Jurkat, Clone E6-1 (cell line): ENCODE data around the gene CDH7.

Experiments used
- DNase-seq: peaks from one replicate; pipeline ENCODE4 v3.0.0-alpha.2; 2011; ENCODE audit warnings: low read depth, low spot score
- H3K4me3 ChIP-seq: 2 replicates; pipeline ENCODE4 v1.5.1; 2011; ENCODE audit warnings: mild to moderate bottlenecking, low read length, control low read depth, moderate library complexity

The CDH7 gene

DNA sequence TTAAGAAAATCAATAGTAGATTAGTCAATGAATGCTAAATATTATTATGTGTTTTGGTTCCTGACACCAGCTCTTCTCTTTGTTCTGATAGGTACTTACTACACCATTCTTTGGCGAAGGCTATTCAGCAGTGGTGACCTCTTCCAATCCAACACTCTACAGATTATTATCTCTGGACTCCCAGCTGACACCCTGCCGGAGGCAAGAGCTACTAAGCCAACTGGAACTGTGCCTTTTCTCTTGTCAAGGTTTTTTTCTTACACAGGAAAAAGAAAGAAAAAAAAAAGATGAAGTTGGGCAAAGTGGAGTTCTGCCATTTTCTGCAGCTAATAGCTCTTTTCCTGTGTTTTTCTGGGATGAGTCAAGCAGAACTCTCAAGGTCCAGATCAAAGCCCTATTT lies 11.7 kb downstream of the CDH7 start:
- no peak for DNase-seq

DNA sequence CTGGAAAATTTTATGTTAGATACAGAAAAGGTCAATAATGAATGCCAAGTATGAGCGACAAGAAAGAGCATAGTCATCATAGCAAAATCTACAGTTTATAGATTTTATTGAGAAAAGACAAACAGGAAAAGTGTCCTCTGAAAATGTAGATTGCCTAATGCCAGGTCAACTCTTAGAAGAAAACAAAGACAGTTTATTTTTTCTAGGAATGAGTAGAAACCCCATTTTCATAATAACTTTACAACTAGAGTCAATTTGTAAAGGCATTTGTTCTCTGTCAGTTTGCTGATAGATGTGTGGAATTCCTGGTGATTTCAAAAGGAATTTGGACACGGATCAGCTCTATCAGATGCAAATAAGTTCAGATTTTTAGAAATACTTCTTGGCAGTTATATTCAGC lies 16.6 kb downstream of the CDH7 start:
- DNase-seq, result no peak
- H3K4me3 ChIP-seq, result no peak overlapping the region

More for the DNA sequence above, 11.7 kb downstream of the CDH7 start:
- H3K4me3 ChIP-seq, result no peak overlapping the region

DNA sequence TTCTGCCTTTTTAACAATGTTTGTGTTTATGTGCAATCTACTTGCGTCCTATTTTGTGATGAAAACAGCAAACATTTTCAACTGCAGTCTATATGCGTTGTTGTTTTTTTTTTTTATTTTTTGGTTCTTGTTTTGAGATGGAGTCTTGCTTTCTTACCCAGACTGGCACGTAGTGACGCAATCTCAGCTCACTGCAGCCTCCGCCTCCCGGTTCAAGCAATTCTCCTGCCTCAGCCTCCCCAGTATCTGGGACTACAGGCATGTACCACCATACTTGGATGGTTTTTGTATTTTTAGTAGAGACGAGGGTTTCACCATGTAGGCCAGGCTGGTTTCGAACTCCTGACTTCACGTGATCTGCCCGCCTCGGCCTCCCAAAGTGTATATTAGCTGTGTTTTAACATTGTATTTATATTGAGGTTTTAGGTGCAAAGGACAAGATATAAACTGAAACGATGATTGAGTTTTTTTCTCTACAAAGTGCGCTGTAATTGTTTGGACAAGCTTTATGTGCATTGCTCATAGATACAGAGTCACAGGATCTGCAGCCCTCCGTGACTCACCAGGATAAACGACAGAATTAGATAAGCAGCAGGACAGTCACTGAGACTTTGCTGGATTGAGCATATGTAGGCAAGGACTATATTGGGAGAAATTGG lies 17.4 kb downstream of the CDH7 start:
- no peak for DNase-seq
- H3K4me3 ChIP-seq, result no peak overlapping the region

DNA sequence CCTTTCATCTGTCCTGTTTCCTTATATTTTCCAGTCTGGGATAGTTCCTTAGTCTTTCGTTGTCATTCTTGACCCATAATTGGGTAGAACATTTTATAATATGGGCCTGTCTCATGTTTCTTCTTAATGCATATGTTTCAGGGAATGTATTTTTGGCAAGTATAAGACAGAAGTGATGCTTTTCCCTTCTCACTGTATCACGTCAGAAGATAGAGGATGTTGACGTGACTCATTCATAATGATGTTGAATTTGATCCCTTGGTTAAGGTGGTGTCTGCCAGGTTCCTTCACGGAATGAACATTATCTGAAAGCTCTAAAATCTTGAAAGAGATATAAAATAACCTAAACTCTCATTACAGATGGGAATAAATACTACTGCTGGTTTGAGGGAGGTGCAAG lies 18.8 kb downstream of the CDH7 start:
- H3K4me3 ChIP-seq, result no peak overlapping the region
- no peak for DNase-seq

DNA sequence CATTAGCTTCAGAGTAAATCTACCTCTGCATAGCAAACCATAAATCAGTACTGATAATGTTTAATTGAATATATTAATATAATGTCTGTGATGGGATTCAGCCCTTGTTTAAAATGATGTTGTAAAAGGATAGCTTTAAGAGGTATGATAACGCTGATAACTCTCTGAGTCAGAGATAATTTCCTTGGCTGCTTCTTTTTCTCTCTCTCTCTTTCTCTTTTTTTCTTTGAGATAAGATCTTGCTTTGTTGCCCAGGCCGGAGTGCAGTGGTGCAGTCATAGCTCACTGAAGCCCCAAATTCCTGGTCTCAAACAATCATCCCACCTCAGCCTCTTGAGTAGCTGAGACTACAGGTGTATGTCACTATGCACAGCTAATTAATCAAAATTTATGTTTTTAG lies 35.7 kb downstream of the CDH7 start:
- no peak overlapping the region for H3K4me3 ChIP-seq
- no peak for DNase-seq

DNA sequence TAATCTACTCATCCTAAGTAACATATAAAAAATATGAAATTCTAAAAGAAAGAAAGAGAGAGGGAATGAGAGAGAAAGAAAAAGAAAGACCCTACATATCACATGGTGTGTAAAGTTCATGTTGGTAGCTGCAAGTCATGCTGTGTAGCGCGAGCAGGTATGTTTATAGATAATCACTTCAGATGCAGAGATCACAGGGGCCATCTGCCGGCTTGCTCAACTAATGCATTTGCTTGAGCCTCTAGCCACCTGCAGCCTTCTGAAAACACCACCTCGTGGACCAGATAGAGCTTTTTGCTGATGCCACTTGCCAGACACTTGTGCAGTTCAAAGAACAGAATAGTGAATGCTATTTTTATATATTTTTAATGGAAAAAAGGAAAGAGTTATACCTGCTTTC lies 37.6 kb downstream of the CDH7 start:
- H3K4me3 ChIP-seq, result no peak overlapping the region
- peak; percentile 1 for DNase-seq

DNA sequence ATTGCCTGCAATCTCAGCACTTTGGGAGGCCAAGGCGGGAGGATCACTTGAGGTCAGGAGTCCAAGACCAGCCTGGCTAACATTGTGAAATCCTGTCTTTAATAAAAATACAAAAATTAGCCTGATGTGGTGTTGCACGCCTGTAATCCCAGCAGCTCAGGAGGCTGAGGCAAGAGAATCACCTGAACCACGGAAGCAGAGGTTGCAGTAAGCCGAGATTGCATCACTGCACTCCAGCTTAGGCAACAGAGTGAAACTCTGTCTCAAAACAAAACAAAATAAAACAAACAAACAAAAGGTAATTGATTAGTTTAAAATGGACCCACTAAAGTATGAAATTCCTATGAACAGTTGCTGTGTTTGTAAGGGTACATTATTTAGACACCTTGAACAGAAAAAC lies 39.8 kb downstream of the CDH7 start:
- no peak overlapping the region for H3K4me3 ChIP-seq
- DNase-seq, result no peak

DNA sequence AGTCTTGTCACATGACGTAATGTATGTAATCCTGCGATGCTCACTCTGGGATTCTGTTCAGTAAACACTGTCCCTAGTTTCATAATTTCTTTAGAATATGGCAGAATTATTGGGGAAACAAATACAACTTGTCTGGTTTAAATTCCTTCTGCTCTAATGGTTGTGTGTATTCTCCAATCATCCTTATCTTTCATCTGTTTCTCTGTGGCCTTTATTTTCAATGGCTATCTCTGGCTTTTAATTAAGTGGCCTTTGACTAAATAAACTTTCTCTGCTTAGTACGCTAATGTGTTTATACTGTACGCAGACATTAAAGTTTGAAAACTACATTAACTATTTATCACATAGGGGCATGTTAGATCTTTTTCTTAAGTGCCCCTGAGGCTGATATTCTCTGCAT lies 40.9 kb downstream of the CDH7 start:
- no peak for DNase-seq
- no peak overlapping the region for H3K4me3 ChIP-seq

DNA sequence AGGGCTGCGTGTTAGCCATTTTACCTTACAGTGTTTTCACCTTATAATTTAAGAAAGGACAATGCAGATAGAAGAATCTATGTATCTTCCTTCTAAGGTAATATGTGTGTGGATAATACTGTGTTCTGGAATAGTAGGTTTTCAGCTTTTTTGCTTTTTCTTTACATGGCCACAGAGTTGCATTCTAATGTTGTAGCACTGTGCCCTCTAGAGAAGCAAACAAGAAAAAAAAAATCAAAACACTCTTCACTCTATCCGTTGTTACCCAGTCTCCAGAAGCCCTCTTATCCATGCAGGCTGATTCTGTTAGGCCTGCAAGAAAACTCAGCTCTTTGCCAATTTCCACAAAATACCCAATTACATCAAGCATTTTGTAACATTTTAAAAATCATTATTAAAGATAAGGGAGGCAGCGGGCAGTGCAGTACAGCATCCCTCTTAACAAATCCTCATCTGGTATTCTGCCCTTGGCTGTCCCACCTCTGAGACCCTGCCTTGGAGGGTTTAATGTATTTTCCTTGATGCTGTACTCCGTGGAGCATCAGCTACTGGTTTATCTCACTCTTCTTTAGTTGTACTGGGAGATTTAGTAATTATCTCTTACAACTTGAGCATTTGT lies 41.8 kb downstream of the CDH7 start:
- no peak overlapping the region for H3K4me3 ChIP-seq
- DNase-seq, result no peak

DNA sequence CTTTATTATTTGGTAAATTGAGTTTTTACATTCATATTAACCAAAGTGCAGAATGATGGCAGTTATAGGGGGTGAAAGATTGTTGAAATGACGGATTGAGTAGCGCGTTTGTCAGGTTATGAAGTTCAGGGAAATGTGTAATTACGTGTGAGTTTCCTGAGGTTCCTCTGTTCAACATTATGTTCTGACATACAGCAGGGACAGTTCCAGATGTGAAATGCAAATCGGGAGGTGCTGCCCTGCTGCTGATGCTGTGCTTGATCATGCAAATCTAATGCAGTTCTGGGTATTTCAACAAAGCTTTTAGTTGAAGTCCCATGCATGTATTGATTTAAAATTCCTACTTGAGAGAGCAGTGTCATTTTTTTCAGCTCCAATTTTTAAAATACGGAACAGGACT lies 57.9 kb downstream of the CDH7 start:
- no peak for DNase-seq
- H3K4me3 ChIP-seq, result no peak overlapping the region

DNA sequence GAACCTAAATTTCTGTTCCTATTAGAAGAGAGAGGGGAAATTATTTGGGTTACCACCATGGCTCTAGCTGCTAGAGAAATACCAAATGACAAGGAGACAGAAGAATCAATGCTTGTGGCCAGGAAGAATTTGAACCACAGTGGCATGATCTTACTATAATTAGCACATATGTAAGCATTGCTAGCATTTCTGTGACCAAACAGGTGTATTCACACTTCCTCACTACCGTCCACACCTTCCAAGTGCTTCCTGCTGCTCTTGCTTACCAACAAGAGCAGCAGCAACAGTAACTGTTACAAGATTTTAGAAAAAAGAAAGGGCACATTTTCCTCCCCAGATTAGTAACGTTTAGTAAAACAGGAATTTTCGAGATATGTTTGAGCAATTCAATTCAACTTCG lies 60.5 kb downstream of the CDH7 start:
- no peak overlapping the region for H3K4me3 ChIP-seq
- DNase-seq, result no peak

DNA sequence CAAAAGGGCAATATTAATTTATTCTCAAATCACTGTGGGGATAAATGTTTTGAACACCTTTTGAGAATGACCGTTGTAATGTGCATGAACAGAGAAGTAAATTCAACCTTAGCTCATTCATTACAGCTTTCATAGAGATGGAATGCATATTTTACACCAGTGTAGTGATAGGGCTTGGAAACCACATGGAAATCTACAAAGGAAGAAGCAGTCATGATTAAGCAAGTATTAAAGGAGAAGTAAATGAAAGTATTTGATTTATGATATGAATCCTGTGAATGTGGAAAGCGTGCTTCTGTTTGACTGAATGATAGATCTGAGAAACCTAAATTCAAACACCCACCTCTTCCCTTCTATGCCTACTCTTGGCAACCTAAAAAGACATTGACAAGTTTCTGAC lies 64.7 kb downstream of the CDH7 start:
- no peak for DNase-seq
- H3K4me3 ChIP-seq, result no peak overlapping the region

DNA sequence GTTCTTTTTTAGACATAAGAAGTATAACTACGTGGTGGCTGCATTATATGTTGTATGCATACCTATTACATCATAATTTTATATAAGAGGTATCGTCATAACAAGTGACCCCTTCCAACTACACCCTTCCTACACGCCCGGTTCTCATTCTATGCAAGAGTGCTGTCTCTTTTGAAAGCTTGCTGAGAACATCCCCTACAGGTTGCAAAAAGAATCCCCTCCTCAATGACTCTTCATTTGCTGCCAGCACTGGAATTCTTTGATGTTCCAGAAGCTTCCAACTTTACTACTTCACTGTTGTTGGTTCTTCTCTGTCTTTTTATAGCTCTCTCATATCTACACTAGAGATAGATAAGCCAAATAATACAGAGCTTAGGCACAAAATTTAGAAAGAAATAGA lies 66.4 kb downstream of the CDH7 start:
- no peak for DNase-seq
- no peak overlapping the region for H3K4me3 ChIP-seq

DNA sequence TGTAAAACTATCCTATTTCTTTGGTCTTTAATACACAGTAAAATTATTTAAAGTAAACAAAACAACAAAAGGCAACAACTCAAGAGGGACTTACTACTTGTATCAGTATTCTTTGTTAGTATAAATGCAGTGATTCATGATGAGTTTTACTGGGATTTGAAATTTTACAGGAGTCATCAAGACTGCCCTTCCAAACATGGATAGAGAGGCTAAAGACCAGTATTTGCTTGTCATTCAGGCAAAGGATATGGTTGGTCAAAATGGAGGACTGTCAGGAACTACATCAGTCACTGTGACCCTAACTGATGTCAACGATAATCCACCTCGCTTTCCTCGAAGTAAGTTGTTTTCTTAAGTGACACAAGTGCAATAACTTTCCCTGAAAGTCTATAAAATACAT lies 71.1 kb downstream of the CDH7 start:
- no peak overlapping the region for H3K4me3 ChIP-seq
- no peak for DNase-seq

DNA sequence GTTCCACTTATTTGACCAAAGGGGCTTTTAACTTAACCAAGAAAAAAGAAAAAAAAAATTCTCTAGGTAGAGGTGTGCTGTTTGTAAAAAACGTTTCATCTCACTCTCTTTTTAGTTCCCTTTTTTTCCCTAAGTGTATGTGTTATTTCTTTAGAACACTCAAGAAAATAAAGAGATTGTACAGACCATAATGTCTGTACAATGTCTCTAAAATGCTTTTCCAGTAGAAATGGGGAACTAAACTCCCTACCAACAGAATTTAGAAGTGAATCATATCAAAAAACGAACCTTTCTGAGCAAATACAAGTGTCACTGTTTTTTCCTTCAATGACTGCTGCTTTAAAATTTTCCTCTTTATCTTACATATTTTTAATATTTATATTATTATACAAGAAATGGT lies 72.0 kb downstream of the CDH7 start:
- H3K4me3 ChIP-seq, result no peak overlapping the region
- no peak for DNase-seq

DNA sequence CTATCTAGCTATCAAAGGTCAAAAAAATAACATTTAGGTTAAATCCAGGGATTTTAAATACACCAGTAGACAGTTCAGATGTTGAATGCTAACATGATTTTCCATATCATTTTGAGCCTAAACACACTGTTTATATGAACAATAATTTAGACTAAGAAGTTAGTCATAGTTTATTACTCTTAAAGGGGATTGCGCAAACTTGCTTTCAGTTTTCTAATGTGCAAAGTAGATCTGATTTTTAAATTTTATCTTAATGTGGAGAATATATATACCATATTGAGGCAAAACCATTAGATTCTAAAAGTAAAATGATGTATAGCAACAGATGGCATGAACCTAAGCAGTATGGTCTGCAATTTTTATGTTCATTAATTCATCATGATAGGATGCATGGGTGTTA lies 76.6 kb downstream of the CDH7 start:
- no peak overlapping the region for H3K4me3 ChIP-seq
- no peak for DNase-seq

DNA sequence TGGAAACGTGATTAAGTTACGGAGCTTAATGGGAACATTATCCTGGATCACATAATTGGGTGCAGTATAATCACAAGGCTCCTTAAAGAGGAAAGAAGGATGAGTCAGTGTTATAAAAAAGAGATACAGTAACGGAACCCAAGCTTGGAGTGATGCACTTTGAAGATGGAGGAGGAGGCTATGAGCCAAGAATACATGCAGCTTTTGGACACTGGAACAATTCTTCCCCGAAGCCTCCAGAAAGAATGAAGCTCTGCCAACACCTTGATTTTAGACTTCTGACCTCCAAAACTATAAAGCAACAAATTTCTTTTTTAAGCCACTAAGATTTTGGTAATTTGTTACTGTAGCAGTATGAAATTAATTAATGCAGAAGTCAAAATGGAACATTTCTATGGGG lies 85.1 kb downstream of the CDH7 start:
- no peak for DNase-seq
- no peak overlapping the region for H3K4me3 ChIP-seq

DNA sequence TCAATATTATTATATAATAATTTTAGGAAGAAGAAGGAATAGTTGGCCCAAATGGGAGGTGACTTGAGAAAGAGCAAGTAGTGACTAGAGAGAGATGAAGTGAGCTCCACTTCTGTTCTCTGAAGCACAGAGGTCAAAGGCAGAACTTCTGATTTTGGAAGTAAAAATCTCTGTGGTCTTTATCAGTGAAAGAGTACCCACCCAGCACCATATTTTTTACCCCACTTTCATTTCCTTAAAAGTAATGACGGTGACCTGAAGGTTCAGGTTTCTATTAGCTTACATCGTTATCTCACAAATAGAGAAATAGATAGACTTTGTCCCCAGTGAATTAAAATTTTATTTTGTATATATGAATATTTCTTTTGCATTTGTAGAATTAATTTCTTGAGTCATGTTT lies 95.3 kb downstream of the CDH7 start:
- no peak for DNase-seq
- H3K4me3 ChIP-seq, result no peak overlapping the region

DNA sequence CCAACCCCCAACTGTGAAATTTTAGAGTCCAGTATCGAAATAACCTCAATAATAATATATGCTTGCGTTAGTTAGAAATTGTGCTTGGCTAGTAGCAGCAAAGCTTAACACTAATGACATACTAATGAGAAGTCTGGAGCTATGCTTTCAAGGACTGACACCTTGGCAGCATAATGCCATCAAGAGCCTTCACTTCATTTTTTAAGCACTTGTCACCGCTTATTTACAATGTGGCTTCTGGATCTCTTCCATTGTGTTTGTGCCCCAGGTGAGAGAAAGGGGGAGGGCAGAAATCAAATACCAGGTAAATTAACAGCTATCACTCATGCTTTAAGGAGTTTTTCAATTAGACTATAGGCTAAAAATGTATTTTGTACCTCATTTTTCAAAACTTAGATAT lies 101.5 kb downstream of the CDH7 start:
- no peak overlapping the region for H3K4me3 ChIP-seq
- DNase-seq, result no peak

DNA sequence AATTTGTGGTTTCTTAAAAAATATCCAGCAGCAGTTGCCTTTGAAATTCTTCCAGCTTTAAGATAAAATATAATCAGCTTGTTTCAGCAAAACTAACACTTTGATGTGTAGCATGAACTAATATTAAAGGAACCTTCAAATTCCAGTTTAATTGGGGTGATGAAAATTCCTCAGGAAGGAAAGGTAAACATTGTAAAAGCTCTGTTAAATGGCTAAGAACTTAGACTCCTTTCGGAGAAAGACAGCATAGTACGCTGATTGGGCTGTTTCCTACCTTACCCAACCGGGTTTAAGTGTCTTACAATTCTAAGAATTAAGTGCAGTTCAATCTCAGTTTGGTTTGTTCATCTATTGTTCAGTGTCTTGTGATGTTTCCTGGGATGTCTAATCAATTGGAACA lies 108.3 kb downstream of the CDH7 start:
- no peak for DNase-seq
- H3K4me3 ChIP-seq, result no peak overlapping the region

DNA sequence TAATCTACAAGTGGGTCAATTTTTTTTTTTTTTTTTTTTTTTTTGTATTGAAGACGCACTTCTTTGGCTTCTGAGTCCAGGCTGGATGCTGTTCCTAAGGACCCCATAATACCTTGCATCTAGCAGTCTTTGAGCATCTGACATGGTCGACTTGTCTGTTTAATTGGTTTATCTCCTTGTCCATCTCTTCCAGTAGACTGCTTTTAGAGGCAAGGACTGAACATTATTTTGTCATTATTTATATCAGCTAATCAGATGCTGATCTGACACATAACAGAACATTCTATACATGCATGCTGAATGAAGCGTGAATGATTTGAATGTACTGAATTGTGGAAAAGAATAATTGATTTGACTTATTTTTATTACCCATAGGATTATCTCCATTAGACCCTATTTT lies 118.7 kb downstream of the CDH7 start:
- no peak overlapping the region for H3K4me3 ChIP-seq
- DNase-seq, result no peak
